Measurements from ENCODE around the gene PHF5A. TPM values are rescaled to one million over a fixed set of nuclear protein-coding genes. Genes with fewer than 3 reads are reported as not detected.

PHF5A gene
- total RNA-seq, 1 experiment from 2014 or later = 80.0 TPM

- no peak for DNase-seq (ENCODE audit: low spot score)
Observed at GRCh38 chr22:41417622-41418390, 50.7 kb downstream of the PHF5A start.

- no peak for DNase-seq (ENCODE audit: low spot score)
Observed at GRCh38 chr22:41415554-41415953, 52.9 kb downstream of the PHF5A start.

- DNase-seq (ENCODE audit: low spot score) = no peak
Observed at GRCh38 chr22:41411021-41411851, 57.3 kb downstream of the PHF5A start.

- no peak for DNase-seq (ENCODE audit: low spot score)
Observed at GRCh38 chr22:41410311-41410751, 58.2 kb downstream of the PHF5A start.

Other genes with a start within 250 kb of the PHF5A start
- gene CHADL, start 227.8 kb downstream of the PHF5A start, total RNA-seq (2014; rRNA removed; shearing (Covaris generic)) = not detected in 2 replicates
- gene RANGAP1, start 182.5 kb downstream of the PHF5A start, total RNA-seq (2014; rRNA removed; shearing (Covaris generic)) = 29.7 and 44.6 TPM in 2 replicates
- gene ZC3H7B, start 167.2 kb downstream of the PHF5A start, total RNA-seq (2014; rRNA removed; shearing (Covaris generic)) = 17.8 and 17.9 TPM in 2 replicates
- gene TEF, start 86.8 kb downstream of the PHF5A start, total RNA-seq (2014; rRNA removed; shearing (Covaris generic)) = 8.6 and 11.0 TPM in 2 replicates
- gene TOB2, start 21.9 kb downstream of the PHF5A start, total RNA-seq (2014; rRNA removed; shearing (Covaris generic)) = 8.6 and 10.4 TPM in 2 replicates
- 53.2 and 57.4 TPM in 2 replicates for gene ACO2, start 425 bp upstream of the PHF5A start, total RNA-seq (2014; rRNA removed; shearing (Covaris generic))
- 22.8 and 23.1 TPM in 2 replicates for gene POLR3H, start 75.8 kb upstream of the PHF5A start, total RNA-seq (2014; rRNA removed; shearing (Covaris generic))
- 0.14 TPM in 1 of 2 replicates, not detected in the other for gene CSDC2, start 92.3 kb upstream of the PHF5A start, total RNA-seq (2014; rRNA removed; shearing (Covaris generic))
- gene PMM1, start 121.1 kb upstream of the PHF5A start, total RNA-seq (2014; rRNA removed; shearing (Covaris generic)) = 4.2 and 17.5 TPM in 2 replicates
- 23.1 and 28.1 TPM in 2 replicates for gene DESI1, start 152.4 kb upstream of the PHF5A start, total RNA-seq (2014; rRNA removed; shearing (Covaris generic))
- gene XRCC6, start 152.6 kb upstream of the PHF5A start, total RNA-seq (2014; rRNA removed; shearing (Covaris generic)) = 634 and 694 TPM in 2 replicates
- 112 and 113 TPM in 2 replicates for gene SNU13, start 220.2 kb upstream of the PHF5A start, total RNA-seq (2014; rRNA removed; shearing (Covaris generic))
- not detected in 2 replicates for gene MEI1, start 230.8 kb upstream of the PHF5A start, total RNA-seq (2014; rRNA removed; shearing (Covaris generic))